Mucosa of descending colon (tissue), 3 donors: ENCODE results near the gene RPTOR. TPM values are rescaled to one million over a fixed set of nuclear protein-coding genes. Genes with fewer than 3 reads are reported as not detected.

Source experiments
- ATAC-seq: fragments of 200-7000 bp; cut with Tn5 transposase; one replicate; pipeline ENCODE4 v1.9.1; 2020; ENCODE audit warnings: mild to moderate bottlenecking, moderate library complexity
- DNase-seq, 3 donors: peaks; one replicate each; pipeline ENCODE4 v3.0.0-alpha.2; 2020
- H3K36me3 ChIP-seq: fragments of 200-600 bp; one replicate; pipeline ENCODE4 v1.8.0; 2021; ENCODE audit warnings: low read depth, mild to moderate bottlenecking
- H3K4me1 ChIP-seq: fragments of 200-600 bp; one replicate; pipeline ENCODE4 v1.8.0; 2021; ENCODE audit warnings: low read depth, mild to moderate bottlenecking
- H3K4me3 ChIP-seq: fragments of 200-600 bp; one replicate; pipeline ENCODE4 v1.8.0; 2021; ENCODE audit warnings: mild to moderate bottlenecking
- H3K9me3 ChIP-seq: fragments of 200-600 bp; one replicate; pipeline ENCODE4 v1.8.0; 2021; ENCODE audit warnings: mild to moderate bottlenecking
- intact Hi-C, 2 donors: fragments of 100-400 bp; cut with DNase I in 1 of 2; cut with micrococcal nuclease in 1 of 2; formaldehyde crosslinking; loops; one replicate each; pipeline versions ENCODE4 v1.11.0 to v1.11.1; 2022; cut with DNase I, micrococcal nuclease
- total RNA-seq, 3 donors: library from RNA; stranded (reverse); fragmentation: NEBNext Ultra II Directional in 2 of 3; extraction: Animal tissue kit (Norgen Biotek cat#: 25700) in 2 of 3; gene quantifications; one replicate each; pipeline versions ENCODE4 v1.2.1 to v1.2.4, GENCODE V29; 2021 to 2023
- TF ChIP-seq, protein P1 (sequence below): fragments of 200-600 bp; IDR thresholded peaks from one replicate; pipeline ENCODE4 v1.8.0; 2022; ENCODE audit warnings: antibody characterized with exemption, mild to moderate bottlenecking
- donor health status: DM: no; HTN: no; CAD: no; lungs with moderate emphysema.
- donor health status: DM: no; HTN: no; CAD: no.
- donor health status: DM: no; HTN: yes; CAD: no.

RPTOR gene
- total RNA-seq, 3 donors from 2014 or later: 30.5 to 44.4 (median 37.2) TPM

DNA sequence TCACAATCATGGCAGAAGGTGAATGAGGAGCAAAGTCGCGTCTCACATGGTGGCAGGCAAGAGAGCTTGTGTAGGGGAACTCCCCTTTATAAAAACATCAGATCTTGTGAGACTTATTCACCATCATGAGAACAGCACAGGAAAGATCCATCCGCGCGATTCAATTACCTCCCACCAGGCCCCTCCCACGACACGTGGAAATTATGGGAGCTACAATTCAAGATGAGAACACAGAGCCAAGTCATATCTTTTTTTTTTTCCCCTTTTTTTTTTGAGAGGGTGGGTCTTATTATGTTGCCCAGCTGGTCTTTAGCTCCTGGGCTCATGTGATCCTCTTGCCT, 60.0 kb downstream of the RPTOR start:
- intact Hi-C loops: no loop called here
- TF ChIP-seq, protein P1, sequence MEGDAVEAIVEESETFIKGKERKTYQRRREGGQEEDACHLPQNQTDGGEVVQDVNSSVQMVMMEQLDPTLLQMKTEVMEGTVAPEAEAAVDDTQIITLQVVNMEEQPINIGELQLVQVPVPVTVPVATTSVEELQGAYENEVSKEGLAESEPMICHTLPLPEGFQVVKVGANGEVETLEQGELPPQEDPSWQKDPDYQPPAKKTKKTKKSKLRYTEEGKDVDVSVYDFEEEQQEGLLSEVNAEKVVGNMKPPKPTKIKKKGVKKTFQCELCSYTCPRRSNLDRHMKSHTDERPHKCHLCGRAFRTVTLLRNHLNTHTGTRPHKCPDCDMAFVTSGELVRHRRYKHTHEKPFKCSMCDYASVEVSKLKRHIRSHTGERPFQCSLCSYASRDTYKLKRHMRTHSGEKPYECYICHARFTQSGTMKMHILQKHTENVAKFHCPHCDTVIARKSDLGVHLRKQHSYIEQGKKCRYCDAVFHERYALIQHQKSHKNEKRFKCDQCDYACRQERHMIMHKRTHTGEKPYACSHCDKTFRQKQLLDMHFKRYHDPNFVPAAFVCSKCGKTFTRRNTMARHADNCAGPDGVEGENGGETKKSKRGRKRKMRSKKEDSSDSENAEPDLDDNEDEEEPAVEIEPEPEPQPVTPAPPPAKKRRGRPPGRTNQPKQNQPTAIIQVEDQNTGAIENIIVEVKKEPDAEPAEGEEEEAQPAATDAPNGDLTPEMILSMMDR: no peak

DNA sequence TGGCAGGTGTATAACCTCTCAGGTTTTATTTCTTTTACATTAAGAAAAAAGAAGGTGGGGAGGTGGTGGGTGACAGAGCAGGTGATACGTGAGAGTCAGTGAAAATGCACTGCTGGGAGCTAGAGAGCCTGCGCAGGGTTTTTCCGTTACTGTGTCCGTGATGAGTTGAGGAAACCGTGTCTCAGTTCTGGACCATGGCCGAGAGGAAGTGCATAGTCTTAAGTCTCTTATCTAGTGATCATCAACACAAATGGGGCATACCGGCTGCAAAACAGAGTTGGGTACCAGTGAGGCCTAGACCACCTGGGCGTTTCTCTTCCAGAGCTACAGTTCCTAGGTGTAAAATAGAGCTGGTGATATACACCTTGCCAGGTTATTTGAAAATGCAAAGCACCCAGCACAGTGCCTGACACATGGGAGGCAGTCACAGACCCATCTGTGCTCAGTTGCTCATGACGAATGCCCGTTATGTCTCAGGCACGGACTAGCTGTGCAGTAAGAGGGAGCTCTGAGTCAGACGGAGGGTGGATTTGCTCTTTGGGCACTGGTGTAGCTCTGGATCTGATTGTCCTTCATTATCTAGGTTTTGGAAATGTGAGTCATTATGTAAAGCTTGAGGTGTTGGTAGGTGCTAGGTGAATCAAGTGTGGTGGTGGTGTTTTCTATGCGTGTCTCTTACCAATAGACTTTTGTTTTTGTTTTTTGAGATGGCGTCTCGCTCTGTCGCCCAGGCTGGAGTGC, 60.9 kb downstream of the RPTOR start:
- TF ChIP-seq, protein P1: no peak
- Histone ChIP-seq H3K4me1 (peaks cover 19% of the 10 kb centered on the region), H3K9me3 (no peaks in the 10 kb centered on the region), H3K36me3 (no peaks in the 10 kb centered on the region), H3K4me3 (no peak overlapping the region)
- intact Hi-C loops: no loop called here
- no peak for DNase-seq
- peak; percentile 73 for ATAC-seq

More for the DNA sequence above, 60.0 kb downstream of the RPTOR start:
- H3K36me3 ChIP-seq: no peaks in the 10 kb centered on the region
- H3K4me1 ChIP-seq: peaks cover 27% of the 10 kb centered on the region
- H3K4me3 ChIP-seq: no peak overlapping the region
- ATAC-seq (no peak), DNase-seq (no peak)
- no peaks in the 10 kb centered on the region for H3K9me3 ChIP-seq

DNA sequence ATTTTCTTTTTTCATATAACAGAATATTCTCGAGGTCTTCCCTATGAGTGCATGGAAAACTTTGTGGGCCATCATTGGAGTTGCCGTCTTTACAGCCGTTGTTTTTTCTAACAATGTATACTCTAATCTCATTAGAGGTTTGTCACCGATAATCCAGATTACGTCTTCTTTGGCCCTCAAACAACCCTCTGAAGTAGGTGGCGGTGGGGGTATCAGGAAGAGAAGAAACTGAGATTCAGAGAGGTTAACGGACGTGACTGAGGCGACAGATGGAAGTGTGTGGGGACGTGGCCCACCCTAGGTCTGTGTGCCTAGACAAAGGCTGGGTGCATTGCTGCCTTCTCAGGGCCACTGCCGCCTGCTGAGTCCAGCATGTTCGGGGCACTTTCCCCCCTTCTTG, 63.7 kb downstream of the RPTOR start:
- Histone ChIP-seq H3K9me3 (no peaks in the 10 kb centered on the region), H3K4me1 (peaks cover 11% of the 10 kb centered on the region), H3K4me3 (no peak overlapping the region), H3K36me3 (no peaks in the 10 kb centered on the region)
- no peak for ATAC-seq
- DNase-seq: no peak
- intact Hi-C loops: no loop called here
- TF ChIP-seq, protein P1: no peak

DNA sequence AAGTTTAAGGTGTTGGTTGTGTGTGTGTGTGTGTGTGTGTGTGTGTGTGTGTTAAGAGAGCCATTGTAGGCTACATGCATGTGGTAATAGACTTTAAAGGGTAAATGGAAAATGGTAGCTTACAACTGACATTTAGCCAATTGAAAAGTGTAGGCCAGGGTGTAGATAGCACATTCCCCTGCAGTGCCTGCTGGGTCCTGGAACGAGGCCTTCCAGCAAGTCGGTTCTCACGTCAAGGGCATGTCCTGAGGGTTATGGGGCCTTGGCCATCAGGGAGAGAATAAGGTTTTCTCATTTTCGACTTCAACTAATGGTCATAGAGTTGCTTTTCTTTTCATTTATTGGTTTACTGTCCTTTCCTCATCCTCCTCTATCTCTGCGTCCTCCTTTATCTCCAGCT, 65.1 kb downstream of the RPTOR start:
- Histone ChIP-seq H3K36me3 (no peaks in the 10 kb centered on the region), H3K9me3 (no peaks in the 10 kb centered on the region), H3K4me3 (no peak overlapping the region), H3K4me1 (peaks cover 8% of the 10 kb centered on the region)
- intact Hi-C loops: no loop called here
- TF ChIP-seq, protein P1: no peak
- ATAC-seq (no peak), DNase-seq (no peak)

DNA sequence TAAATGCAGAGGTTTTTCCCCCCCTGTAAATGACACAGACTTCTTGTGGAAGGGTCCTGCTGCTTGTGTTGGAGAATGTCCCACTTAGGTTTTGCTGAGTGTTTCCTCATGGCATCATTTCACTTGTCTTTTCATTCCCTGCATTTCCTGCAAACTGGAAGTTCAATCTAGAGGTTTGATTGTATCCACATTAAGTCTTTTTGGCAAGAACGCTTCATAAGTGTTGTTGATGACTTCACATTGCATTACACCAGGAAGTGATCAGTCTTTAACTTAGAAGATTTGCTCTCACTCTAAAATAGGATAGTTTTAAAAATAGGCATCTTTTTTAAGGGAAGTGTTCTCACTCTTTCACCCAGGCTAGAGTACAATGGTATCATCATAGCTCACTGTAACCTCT, 67.2 kb downstream of the RPTOR start:
- Histone ChIP-seq H3K4me3 (no peak overlapping the region), H3K9me3 (no peaks in the 10 kb centered on the region), H3K4me1 (peaks cover 6% of the 10 kb centered on the region), H3K36me3 (no peaks in the 10 kb centered on the region)
- TF ChIP-seq, protein P1: no peak
- intact Hi-C loops: no loop called here
- ATAC-seq (no peak), DNase-seq (no peak)
